Panc1 (cell line): Measurements from ENCODE around the gene KLF16.
"Not testable (repeated sequence)": the region's sequence is repeated elsewhere in the genome, so short reads cannot be mapped to it uniquely, and the experiment has no call there.

Source experiments
- POLR2AphosphoS5 ChIP-seq: IDR thresholded peaks from 2 replicates; pipeline ENCODE4 v1.6.1; 2012; ENCODE audit warnings: mild to moderate bottlenecking, low read depth, low read length, moderate library complexity
- REST ChIP-seq, 2 experiments: IDR thresholded peaks; 2 replicates each; pipeline ENCODE4 v1.6.1; 2011 to 2012; ENCODE audit warnings: low read depth in 2 of 2, control low read depth in 1 of 2, low read length in 1 of 2, mild to moderate bottlenecking in 1 of 2, moderate library complexity in 1 of 2; ENCODE audit not compliant: insufficient read depth in 1 of 2
- TCF7L2 ChIP-seq: IDR thresholded peaks from 2 replicates; pipeline ENCODE4 v1.6.1; 2011; ENCODE audit warnings: mild to moderate bottlenecking, low read depth, low read length, inconsistent platforms
- TF ChIP-seq, protein P1 (sequence below): fragments of 450-650 bp; IDR thresholded peaks from 2 replicates; pipeline ENCODE4 v1.5.1; 2017; ENCODE audit warnings: mild to moderate bottlenecking

DNA sequence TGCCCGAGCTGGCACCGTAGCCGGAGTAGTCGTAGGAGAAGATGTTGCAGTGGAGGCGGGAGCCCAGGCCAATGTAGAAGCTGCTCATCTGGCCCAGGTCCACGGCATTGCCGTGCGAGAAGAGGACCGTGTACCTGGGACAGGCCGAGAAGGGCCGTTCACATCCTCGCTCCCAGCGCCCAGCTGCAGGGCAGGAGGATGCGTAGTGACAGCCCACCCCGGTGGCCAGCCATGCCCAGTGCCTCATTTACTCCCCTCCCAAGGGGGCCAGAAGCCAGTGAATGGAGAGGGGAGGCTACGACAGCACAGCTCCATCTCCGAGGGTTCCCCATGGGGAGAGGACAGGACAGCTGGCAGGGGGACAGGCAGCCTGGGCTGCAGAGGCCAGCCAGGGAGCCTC, 16.6 kb upstream of the KLF16 start:
- TF ChIP-seq, protein P1, sequence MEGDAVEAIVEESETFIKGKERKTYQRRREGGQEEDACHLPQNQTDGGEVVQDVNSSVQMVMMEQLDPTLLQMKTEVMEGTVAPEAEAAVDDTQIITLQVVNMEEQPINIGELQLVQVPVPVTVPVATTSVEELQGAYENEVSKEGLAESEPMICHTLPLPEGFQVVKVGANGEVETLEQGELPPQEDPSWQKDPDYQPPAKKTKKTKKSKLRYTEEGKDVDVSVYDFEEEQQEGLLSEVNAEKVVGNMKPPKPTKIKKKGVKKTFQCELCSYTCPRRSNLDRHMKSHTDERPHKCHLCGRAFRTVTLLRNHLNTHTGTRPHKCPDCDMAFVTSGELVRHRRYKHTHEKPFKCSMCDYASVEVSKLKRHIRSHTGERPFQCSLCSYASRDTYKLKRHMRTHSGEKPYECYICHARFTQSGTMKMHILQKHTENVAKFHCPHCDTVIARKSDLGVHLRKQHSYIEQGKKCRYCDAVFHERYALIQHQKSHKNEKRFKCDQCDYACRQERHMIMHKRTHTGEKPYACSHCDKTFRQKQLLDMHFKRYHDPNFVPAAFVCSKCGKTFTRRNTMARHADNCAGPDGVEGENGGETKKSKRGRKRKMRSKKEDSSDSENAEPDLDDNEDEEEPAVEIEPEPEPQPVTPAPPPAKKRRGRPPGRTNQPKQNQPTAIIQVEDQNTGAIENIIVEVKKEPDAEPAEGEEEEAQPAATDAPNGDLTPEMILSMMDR = not testable (repeated sequence)
- not testable (repeated sequence) for TF ChIP-seq POLR2AphosphoS5; REST (IDR thresholded peaks at IDR 0.05; ENCODE audit: insufficient read depth in 1 of 2, low read depth in 2 of 2, low read length in 1 of 2); TCF7L2
